ENCODE results near the gene EHD1.

Gene EHD1

DNA sequence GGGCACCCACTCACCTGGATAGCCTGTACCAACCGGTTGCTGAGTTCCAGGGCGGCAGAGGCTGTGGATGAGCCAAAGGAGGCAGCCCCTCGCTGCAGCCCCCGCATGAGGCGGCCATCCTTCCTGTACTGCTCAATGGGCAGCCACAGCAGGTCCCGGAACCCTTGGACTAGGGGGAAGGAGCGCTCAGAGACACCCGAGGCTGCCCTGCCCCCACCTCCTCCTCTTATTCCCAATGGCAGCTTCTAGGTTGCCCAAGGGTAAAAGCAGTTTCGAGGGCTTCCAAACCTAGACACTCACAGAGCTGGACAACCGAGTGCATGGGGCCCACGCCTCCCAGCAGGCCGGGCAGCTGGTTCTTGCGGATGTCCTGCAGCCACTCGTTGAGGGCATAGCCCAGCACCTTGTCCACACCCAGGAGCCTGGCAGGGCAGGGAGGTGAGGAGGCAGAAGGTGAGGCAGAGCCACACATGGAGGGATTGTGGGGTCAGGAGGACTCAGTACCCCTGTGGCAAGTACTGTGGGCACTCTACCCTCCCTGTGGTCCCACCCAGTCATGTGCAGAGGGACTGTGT is 18.1 kb upstream of the EHD1 start:
- no peak overlapping the region for H2AFZ ChIP-seq (ENCODE audit: low read length)
- no peak overlapping the region for H3K9ac ChIP-seq (ENCODE audit: low read depth, low read length, poor library complexity, severe bottlenecking)
- no peaks in the 10 kb centered on the region for H3K9me3 ChIP-seq (ENCODE audit: insufficient read depth, low read depth, low read length)
- H3K9me2 ChIP-seq (replicated peaks; ENCODE audit: low read depth, low read length): no peaks in the 10 kb centered on the region
- H3K4me1 ChIP-seq (ENCODE audit: insufficient read depth, low read length, poor library complexity, severe bottlenecking): no peaks in the 10 kb centered on the region
- H3K36me3 ChIP-seq (ENCODE audit: insufficient read depth, low read length): no peaks in the 10 kb centered on the region; the same call in 1 of the 2 replicates
- no peak overlapping the region for H3K4me2 ChIP-seq (ENCODE audit: low read depth, low read length, poor library complexity, severe bottlenecking)
- no peaks in the 10 kb centered on the region for H3K79me2 ChIP-seq (ENCODE audit: insufficient read depth, low read length)
- TF ChIP-seq, protein P1, sequence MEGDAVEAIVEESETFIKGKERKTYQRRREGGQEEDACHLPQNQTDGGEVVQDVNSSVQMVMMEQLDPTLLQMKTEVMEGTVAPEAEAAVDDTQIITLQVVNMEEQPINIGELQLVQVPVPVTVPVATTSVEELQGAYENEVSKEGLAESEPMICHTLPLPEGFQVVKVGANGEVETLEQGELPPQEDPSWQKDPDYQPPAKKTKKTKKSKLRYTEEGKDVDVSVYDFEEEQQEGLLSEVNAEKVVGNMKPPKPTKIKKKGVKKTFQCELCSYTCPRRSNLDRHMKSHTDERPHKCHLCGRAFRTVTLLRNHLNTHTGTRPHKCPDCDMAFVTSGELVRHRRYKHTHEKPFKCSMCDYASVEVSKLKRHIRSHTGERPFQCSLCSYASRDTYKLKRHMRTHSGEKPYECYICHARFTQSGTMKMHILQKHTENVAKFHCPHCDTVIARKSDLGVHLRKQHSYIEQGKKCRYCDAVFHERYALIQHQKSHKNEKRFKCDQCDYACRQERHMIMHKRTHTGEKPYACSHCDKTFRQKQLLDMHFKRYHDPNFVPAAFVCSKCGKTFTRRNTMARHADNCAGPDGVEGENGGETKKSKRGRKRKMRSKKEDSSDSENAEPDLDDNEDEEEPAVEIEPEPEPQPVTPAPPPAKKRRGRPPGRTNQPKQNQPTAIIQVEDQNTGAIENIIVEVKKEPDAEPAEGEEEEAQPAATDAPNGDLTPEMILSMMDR (conservative IDR thresholded peaks at IDR 0.05; ENCODE audit: low read length): no peak
- TF ChIP-seq EZH2phosphoT487 (IDR thresholded peaks at IDR 0.05; ENCODE audit: borderline replicate concordance): no peak
- H3K4me3 ChIP-seq (ENCODE audit: low read length, poor library complexity, severe bottlenecking): no peak overlapping the region
- H3K27me3 ChIP-seq (ENCODE audit: insufficient read depth, low read length, poor library complexity, severe bottlenecking): no peaks in the 10 kb centered on the region
- no peaks in the 10 kb centered on the region for H3F3A ChIP-seq (ENCODE audit: low read depth)
- no peaks in the 10 kb centered on the region for H4K20me1 ChIP-seq (ENCODE audit: insufficient read depth, low read length, poor library complexity, severe bottlenecking)

DNA sequence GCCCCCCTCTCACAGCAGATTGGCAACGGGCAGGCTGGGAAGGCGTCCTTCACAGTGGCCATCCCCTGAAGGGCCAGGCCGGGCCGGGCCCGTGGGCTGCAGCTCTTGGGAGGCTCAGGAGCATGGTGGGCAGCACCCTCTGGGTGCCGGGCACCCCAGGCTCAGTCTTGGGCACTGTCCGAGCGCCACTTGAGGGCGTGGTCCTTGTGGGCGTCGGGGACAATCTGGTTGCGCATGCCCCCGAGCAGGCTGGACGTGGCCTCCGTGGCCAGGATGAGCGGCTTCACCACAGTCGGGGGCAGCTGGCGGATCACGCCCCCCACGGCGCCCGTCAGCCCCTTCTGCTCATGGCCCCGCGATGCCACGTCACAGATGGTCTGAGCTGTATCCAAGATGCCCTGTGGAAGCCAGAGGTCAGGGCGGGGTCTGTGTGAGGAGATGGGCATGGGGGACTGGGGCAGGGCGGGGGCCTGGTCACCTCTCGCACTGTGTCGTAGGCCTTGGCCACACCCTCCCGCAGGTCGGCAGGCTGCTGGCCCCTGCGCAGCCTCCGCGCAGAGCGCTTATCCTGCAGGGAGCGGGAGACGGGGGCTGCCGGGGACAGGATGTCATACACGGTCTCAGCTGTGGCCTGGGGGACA is 16.5 kb upstream of the EHD1 start:
- H3K9me3 ChIP-seq (ENCODE audit: insufficient read depth, low read depth, low read length): no peaks in the 10 kb centered on the region
- no peaks in the 10 kb centered on the region for H3K9me2 ChIP-seq (replicated peaks; ENCODE audit: low read depth, low read length)
- no peaks in the 10 kb centered on the region; the same call in 1 of the 2 replicates for H3K36me3 ChIP-seq (ENCODE audit: insufficient read depth, low read length)
- H3K4me3 ChIP-seq (ENCODE audit: low read length, poor library complexity, severe bottlenecking): no peak overlapping the region
- no peaks in the 10 kb centered on the region for H3K4me1 ChIP-seq (ENCODE audit: insufficient read depth, low read length, poor library complexity, severe bottlenecking)
- no peak overlapping the region for H3K4me2 ChIP-seq (ENCODE audit: low read depth, low read length, poor library complexity, severe bottlenecking)
- H3K79me2 ChIP-seq (ENCODE audit: insufficient read depth, low read length): no peaks in the 10 kb centered on the region
- H3F3A ChIP-seq (ENCODE audit: low read depth): no peaks in the 10 kb centered on the region
- H3K9ac ChIP-seq (ENCODE audit: low read depth, low read length, poor library complexity, severe bottlenecking): no peak overlapping the region
- no peak for TF ChIP-seq EZH2phosphoT487 (IDR thresholded peaks at IDR 0.05; ENCODE audit: borderline replicate concordance)
- H2AFZ ChIP-seq (ENCODE audit: low read length): no peak overlapping the region
- no peaks in the 10 kb centered on the region for H3K27me3 ChIP-seq (ENCODE audit: insufficient read depth, low read length, poor library complexity, severe bottlenecking)
- H4K20me1 ChIP-seq (ENCODE audit: insufficient read depth, low read length, poor library complexity, severe bottlenecking): no peaks in the 10 kb centered on the region

DNA sequence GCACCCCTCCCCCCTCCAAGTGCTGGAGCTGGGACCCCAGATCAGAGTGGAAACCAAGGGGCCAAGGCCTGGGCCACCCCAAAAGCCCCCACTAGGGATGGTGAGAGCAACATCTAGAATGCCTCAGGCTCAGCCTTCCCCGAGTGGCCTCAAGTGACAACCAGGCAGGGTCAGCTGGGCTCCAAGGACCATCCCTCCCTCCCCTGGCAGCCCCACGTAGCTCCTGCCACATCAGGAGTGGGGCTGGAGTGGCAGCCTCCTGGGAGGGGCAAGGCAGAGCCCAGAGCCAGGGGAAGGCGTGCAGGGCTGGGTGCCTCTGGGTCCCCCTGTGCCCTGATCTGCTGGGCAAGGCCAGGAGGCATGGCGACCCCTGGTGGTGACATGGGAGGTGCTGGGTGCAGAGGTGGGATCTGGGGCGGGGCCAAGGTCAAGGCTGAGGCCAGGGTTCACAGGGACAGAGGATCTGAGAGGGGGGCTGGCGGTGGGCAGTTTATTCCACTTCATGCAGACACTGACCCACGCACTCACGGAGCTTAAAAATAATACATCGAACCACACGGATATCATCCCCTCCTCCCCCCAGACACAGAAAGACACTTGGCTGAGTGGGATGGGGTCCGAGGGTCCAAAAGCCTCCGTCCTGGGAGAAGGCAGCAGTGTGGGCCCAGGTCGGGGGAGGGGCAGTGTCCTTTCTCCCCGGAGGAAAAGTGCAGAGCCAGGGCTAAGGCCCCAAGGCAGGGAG is 15.8 kb upstream of the EHD1 start:
- Histone ChIP-seq H3K9ac (ENCODE audit: low read depth, low read length, poor library complexity, severe bottlenecking) (peak overlapping the region; percentile 3), H3K9me3 (ENCODE audit: insufficient read depth, low read depth, low read length) (no peaks in the 10 kb centered on the region), H3K4me3 (ENCODE audit: low read length, poor library complexity, severe bottlenecking) (no peak overlapping the region), H3K9me2 (replicated peaks; ENCODE audit: low read depth, low read length) (no peaks in the 10 kb centered on the region), H3K27me3 (ENCODE audit: insufficient read depth, low read length, poor library complexity, severe bottlenecking) (no peaks in the 10 kb centered on the region), H3K36me3 (ENCODE audit: insufficient read depth, low read length) (no peaks in the 10 kb centered on the region; the same call in 1 of the 2 replicates), H3K4me2 (ENCODE audit: low read depth, low read length, poor library complexity, severe bottlenecking) (no peak overlapping the region), H4K20me1 (ENCODE audit: insufficient read depth, low read length, poor library complexity, severe bottlenecking) (no peaks in the 10 kb centered on the region), H2AFZ (ENCODE audit: low read length) (no peak overlapping the region), H3K4me1 (ENCODE audit: insufficient read depth, low read length, poor library complexity, severe bottlenecking) (no peaks in the 10 kb centered on the region), H3K79me2 (ENCODE audit: insufficient read depth, low read length) (no peaks in the 10 kb centered on the region), H3F3A (ENCODE audit: low read depth) (no peaks in the 10 kb centered on the region)
- TF ChIP-seq EZH2phosphoT487 (IDR thresholded peaks at IDR 0.05; ENCODE audit: borderline replicate concordance): no peak
- TF ChIP-seq, protein P1 (conservative IDR thresholded peaks at IDR 0.05; ENCODE audit: low read length): peak; percentile 91
